Endothelial cell of hepatic sinusoid (primary cell): ENCODE measurements around the gene SRGAP1.
"Not testable (repeated sequence)": the region's sequence is repeated elsewhere in the genome, so short reads cannot be mapped to it uniquely, and the experiment has no call there.

ENCODE experiments used
- in situ Hi-C: cut with HindIII; loops from 2 replicates; pipeline ENCODE4 v1.10.0; 2017; ENCODE audit warnings: low sequenced_read_pairs

Gene SRGAP1

GRCh38 chr12:64076565-64076964, 232.1 kb downstream of the SRGAP1 start:
- in situ Hi-C loops, result not testable (repeated sequence)

GRCh38 chr12:64077922-64078321, 233.4 kb downstream of the SRGAP1 start:
- in situ Hi-C loops, result no loop called here

GRCh38 chr12:64080319-64081007, 236.0 kb downstream of the SRGAP1 start:
- in situ Hi-C loops, result no loop called here

- in situ Hi-C loops, result no loop called here
Measured at GRCh38 chr12:64081008-64081404, 236.5 kb downstream of the SRGAP1 start.

GRCh38 chr12:64082116-64082515, 237.6 kb downstream of the SRGAP1 start:
- in situ Hi-C loops, result no loop called here

GRCh38 chr12:64082866-64083268, 238.4 kb downstream of the SRGAP1 start:
- in situ Hi-C loops, result no loop called here

GRCh38 chr12:64083285-64084210, 239.0 kb downstream of the SRGAP1 start:
- in situ Hi-C loops, result no loop called here

GRCh38 chr12:64085154-64085553, 240.7 kb downstream of the SRGAP1 start:
- in situ Hi-C loops, result no loop called here

- in situ Hi-C loops, result no loop called here
Measured at GRCh38 chr12:64085996-64086395, 241.5 kb downstream of the SRGAP1 start.

- in situ Hi-C loops, result no loop called here
Measured at GRCh38 chr12:64086946-64087345, 242.4 kb downstream of the SRGAP1 start.

GRCh38 chr12:64087761-64088160, 243.3 kb downstream of the SRGAP1 start:
- in situ Hi-C loops, result no loop called here

GRCh38 chr12:64088431-64089349, 244.2 kb downstream of the SRGAP1 start:
- in situ Hi-C loops, result no loop called here

- in situ Hi-C loops, result no loop called here
Measured at GRCh38 chr12:64090047-64090446, 245.5 kb downstream of the SRGAP1 start.

GRCh38 chr12:64091186-64091585, 246.7 kb downstream of the SRGAP1 start:
- in situ Hi-C loops, result no loop called here

- in situ Hi-C loops, result no loop called here
Measured at GRCh38 chr12:64092507-64093196, 248.2 kb downstream of the SRGAP1 start.

- in situ Hi-C loops, result no loop called here
Measured at GRCh38 chr12:64093689-64094088, 249.2 kb downstream of the SRGAP1 start.

GRCh38 chr12:64097366-64098105, 253.0 kb downstream of the SRGAP1 start:
- in situ Hi-C loops, result no loop called here

GRCh38 chr12:64098709-64099354, 254.3 kb downstream of the SRGAP1 start:
- in situ Hi-C loops, result no loop called here

- in situ Hi-C loops, result no loop called here
Measured at GRCh38 chr12:64099397-64099796, 254.9 kb downstream of the SRGAP1 start.
